Fibroblast of peridontal ligament (primary cell): ENCODE measurements around the gene JAG1.

Source experiments
- DNase-seq: peaks from one replicate; pipeline ENCODE4 v3.0.0-alpha.2; 2010; ENCODE audit errors: extremely low read depth

Gene JAG1

GRCh38 chr20:10699941-10700340 lies 26.1 kb upstream of the JAG1 start:
- DNase-seq, result no peak

- DNase-seq, result no peak
These were observed 25.7 kb upstream of the JAG1 start for GRCh38 chr20:10699489-10699888.

- DNase-seq, result no peak
These were observed 22.9 kb upstream of the JAG1 start for GRCh38 chr20:10696650-10697049.

GRCh38 chr20:10689385-10689784 lies 15.6 kb upstream of the JAG1 start:
- DNase-seq, result no peak

- no peak for DNase-seq
These were observed 14.1 kb upstream of the JAG1 start for GRCh38 chr20:10687895-10688294.

- DNase-seq, result no peak
These were observed 12.7 kb upstream of the JAG1 start for GRCh38 chr20:10686356-10687133.

GRCh38 chr20:10683537-10683936 lies 9.7 kb upstream of the JAG1 start:
- no peak for DNase-seq

GRCh38 chr20:10682939-10683338 lies 9.1 kb upstream of the JAG1 start:
- DNase-seq, result no peak

GRCh38 chr20:10681494-10681893 lies 7.7 kb upstream of the JAG1 start:
- DNase-seq, result no peak

- no peak for DNase-seq
These were observed 6.8 kb upstream of the JAG1 start for GRCh38 chr20:10680571-10680970.

- no peak for DNase-seq
These were observed 5.5 kb upstream of the JAG1 start for GRCh38 chr20:10679269-10679668.

GRCh38 chr20:10676518-10676917 lies 2.7 kb upstream of the JAG1 start:
- no peak for DNase-seq

GRCh38 chr20:10675450-10675848 lies 1.6 kb upstream of the JAG1 start:
- DNase-seq, result no peak

GRCh38 chr20:10674684-10675449 lies 1.1 kb upstream of the JAG1 start:
- DNase-seq, result peak; percentile 63

- DNase-seq, result peak; percentile 52
These were observed 490 bp downstream of the JAG1 start for GRCh38 chr20:10673176-10673841.

GRCh38 chr20:10672624-10673127 lies 1.1 kb downstream of the JAG1 start:
- DNase-seq, result peak; percentile 58

GRCh38 chr20:10671919-10672623 lies 1.7 kb downstream of the JAG1 start:
- DNase-seq, result peak; percentile 59

GRCh38 chr20:10671221-10671918 lies 2.4 kb downstream of the JAG1 start:
- DNase-seq, result peak; percentile 94

- peak; percentile 55 for DNase-seq
These were observed 3.1 kb downstream of the JAG1 start for GRCh38 chr20:10670501-10671220.

GRCh38 chr20:10669843-10670446 lies 3.9 kb downstream of the JAG1 start:
- no peak for DNase-seq
